ENCODE results near the gene TEKTIP1.

TEKTIP1 gene

DNA sequence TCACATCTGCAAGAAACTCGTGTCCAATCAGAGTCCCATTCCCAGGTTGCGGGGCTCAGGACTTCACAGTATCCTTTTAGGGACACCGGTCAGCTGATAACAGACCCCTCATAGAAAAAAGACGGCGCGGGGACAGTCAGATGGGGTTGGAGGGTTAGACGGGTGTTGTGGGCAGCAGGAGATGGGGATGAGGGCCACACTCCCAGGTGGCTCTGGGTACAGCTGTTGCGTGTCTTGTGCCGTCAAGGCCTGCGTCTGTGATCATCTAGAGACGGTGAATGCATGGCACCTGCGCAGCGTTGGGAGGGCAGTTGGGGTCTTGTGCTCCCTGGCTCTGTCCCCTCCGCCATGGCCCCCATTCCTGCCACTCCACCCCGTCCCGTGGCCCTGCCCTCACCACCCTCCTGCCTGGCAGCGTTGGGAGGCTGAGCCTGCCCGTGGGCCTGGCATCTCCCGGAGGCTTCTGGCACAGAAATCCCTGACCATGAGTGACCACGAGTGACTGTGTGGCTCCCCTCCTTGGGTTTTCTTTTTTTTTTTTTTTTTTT is 14.0 kb upstream of the TEKTIP1 start:
- TF ChIP-seq GATA2 (IDR thresholded peaks at IDR 0.05; ENCODE audit: low read depth, low read length) (no peak), GATA3 (IDR thresholded peaks at IDR 0.05; ENCODE audit: low read depth, low read length) (no peak)

DNA sequence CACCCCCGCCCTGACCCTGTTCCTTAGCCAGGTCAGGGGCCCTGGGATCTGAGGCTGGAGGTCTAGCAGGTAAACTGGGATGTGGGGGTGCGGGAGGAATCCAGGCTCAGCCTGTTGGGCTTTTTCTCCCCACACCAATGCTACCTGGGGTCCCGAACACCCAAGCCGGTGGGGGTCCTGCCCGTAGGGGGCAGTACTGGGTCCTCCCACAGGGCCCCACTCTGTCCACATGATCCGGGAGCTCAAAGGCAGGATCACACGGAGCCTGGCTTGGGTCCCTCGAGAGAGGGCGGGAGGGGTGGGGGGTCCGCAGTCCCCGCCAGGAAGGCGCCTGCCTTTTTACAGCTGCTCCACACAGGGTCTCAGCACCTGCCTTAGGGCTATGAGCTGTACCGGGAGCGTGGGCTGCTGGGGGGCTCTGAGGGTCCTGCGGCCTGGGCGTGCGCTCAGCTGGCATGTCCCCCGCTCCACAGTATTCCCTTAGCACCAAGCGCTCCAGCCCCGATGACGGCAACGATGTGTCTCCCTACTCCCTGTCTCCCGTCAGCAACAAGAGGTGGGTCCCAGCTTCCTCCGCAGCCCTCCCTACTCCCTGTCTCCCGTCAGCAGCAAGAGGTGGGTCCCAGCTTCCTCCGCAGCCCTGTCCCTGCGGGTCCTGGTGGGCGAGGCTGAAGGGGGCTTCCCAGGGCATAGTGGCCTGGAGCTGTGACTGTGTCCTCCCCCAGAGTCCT is 12.3 kb upstream of the TEKTIP1 start:
- TF ChIP-seq GATA2 (IDR thresholded peaks at IDR 0.05; ENCODE audit: low read depth, low read length) (no peak), GATA3 (IDR thresholded peaks at IDR 0.05; ENCODE audit: low read depth, low read length) (no peak)

DNA sequence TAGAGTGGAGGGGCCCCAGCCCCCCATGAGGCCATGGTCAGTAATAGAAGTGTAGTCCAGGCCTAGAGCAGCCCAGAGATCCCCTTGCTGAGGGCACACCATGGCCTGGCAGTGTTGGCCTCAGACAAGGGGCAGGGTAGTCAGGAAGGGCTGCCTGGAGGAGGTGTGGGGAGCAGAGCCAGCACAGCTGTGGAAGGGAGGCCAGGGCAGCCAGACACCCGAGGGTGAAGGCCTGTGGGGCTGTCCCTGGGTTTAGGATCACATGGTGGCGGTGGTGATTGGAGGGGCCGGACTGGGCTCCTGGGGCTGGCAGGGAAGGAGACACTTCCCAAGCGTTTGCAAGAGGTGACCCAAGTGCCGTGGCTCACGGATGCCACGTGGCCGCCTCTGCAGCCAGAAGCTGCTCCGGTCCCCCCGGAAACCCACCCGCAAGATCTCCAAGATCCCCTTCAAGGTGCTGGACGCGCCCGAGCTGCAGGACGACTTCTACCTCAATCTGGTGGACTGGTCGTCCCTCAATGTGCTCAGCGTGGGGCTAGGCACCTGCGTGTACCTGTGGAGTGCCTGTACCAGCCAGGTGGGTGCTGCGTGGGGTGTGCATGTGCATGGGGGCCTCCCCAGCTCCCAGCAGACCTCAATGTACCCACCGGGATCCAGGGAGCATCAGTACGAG is 11.6 kb upstream of the TEKTIP1 start:
- TF ChIP-seq GATA3 (IDR thresholded peaks at IDR 0.05; ENCODE audit: low read depth, low read length) (no peak), GATA2 (IDR thresholded peaks at IDR 0.05; ENCODE audit: low read depth, low read length) (no peak)

DNA sequence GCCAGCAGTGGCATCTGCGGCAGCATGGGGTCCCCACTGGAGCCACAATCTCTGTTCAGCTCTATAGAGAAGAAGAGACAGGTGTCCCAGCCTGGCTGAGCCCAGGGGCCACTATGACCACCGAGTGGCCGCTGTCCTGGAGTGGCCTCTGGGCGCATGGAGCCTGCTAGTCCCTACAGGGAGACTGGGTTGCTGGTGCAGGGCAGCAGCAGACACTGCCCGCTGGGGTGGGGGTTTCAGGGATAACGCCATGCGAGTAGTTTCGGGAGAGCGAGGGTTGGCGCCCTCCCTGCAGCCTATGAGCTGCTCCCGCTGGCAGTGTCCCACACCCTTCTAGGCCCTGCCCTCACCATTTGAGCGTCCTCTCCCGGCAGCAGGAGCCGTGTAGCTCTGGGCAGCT is 10.9 kb upstream of the TEKTIP1 start:
- TF ChIP-seq GATA2 (IDR thresholded peaks at IDR 0.05; ENCODE audit: low read depth, low read length) = no peak
- no peak for TF ChIP-seq GATA3 (IDR thresholded peaks at IDR 0.05; ENCODE audit: low read depth, low read length)

DNA sequence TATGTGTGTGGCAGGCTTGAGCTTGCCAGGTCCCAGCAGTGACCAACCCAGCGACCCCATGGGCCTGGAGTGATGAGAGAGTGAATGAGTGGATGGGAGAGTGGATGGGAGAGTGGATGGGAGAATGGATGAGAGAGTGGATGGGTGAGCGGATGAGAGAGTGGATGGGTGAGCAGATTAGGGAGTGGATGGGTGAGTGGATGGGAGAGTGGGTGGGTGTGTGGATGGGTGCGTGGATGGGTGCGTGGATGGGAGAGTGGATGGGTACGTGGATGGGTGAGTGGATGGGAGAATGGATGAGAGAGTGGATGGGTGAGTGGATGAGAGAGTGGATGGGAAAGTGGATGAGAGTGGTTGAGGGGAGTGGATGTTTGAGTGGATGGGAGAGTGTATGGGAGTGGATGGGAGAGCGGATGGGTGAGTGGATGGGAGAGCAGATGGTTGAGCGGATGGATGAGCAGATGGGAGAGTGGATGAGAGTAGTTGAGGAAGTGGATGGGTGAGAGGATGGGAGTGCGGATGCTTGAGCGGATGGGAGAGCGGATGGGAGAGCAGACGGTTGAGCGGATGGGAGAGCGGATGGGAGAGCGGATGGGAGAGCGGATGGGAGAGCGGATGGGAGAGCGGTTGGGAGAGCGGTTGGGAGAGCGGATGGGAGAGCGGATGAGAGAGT is 10.3 kb upstream of the TEKTIP1 start:
- TF ChIP-seq GATA2 (IDR thresholded peaks at IDR 0.05; ENCODE audit: low read depth, low read length) (no peak), GATA3 (IDR thresholded peaks at IDR 0.05; ENCODE audit: low read depth, low read length) (no peak)

DNA sequence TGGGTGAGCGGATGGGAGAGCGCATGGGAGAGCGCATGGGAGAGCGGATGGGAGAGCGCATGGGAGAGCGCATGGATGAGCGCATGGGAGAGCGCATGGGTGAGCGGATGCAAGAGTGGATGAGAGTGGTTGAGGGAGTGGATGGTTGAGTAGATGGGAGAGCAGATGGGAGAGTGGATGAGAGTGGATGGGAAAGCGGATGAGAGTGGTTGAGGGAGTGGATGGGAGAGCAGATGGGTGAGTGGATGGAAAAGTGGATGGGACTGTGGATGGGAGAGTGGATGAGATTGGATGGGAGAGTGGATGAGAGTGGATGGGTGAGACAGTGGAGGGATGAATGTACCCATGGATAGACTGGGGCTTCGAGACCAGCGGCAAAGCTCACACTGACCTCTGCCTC is 8.6 kb upstream of the TEKTIP1 start:
- TF ChIP-seq GATA3 (IDR thresholded peaks at IDR 0.05; ENCODE audit: low read depth, low read length) (no peak), GATA2 (IDR thresholded peaks at IDR 0.05; ENCODE audit: low read depth, low read length) (no peak)

DNA sequence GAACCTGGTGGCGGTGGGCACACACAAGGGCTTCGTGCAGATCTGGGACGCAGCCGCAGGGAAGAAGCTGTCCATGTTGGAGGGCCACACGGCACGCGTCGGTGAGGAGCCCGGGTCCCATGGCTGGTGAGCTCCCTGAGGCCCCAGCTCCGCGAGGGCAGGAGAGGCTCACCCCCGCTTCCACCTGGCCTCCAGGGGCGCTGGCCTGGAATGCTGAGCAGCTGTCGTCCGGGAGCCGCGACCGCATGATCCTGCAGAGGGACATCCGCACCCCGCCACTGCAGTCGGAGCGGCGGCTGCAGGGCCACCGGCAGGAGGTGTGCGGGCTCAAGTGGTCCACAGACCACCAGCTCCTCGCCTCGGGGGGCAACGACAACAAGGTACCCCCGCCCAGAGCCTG is 7.3 kb upstream of the TEKTIP1 start:
- TF ChIP-seq GATA2 (IDR thresholded peaks at IDR 0.05; ENCODE audit: low read depth, low read length) (no peak), GATA3 (IDR thresholded peaks at IDR 0.05; ENCODE audit: low read depth, low read length) (no peak)

DNA sequence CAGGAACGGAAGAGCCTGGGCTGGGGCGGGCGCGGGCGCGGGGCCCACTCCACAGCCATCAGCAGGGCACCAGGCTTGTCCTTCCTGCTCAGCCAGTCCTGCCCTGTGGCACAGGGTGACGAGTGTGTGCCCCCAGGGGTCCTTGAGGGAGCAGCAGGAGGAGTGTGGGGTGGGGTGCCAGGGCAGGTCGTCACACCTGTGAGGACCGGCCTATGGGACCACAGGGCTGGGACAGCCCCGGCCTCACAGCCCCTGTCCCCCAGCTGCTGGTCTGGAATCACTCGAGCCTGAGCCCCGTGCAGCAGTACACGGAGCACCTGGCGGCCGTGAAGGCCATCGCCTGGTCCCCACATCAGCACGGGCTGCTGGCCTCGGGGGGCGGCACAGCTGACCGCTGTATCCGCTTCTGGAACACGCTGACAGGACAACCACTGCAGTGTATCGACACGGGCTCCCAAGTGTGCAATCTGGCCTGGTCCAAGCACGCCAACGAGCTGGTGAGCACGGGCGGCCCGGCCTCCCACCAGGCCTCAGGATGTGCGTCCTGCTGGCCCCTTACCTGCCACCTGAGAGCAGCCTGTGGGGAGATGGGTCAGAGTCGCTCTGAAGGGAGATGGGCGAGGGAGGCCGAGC is 6.7 kb upstream of the TEKTIP1 start:
- TF ChIP-seq GATA3 (IDR thresholded peaks at IDR 0.05; ENCODE audit: low read depth, low read length) (no peak), GATA2 (IDR thresholded peaks at IDR 0.05; ENCODE audit: low read depth, low read length) (no peak)

DNA sequence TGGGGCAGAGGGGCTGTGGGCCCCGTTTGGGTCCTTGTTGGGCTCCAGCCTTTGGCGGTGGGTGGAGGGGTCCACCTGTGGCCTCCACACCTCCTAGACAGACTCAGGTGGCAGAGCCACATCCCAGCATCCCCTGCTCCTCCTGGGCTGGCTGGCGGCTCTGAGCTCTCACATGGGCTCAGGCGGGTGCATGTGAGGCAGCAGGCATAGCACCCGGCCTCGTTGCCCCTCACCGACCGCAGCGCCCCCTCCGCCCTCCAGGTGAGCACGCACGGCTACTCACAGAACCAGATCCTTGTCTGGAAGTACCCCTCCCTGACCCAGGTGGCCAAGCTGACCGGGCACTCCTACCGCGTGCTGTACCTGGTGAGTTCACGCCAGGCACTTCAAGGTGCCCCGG is 5.9 kb upstream of the TEKTIP1 start:
- TF ChIP-seq GATA2 (IDR thresholded peaks at IDR 0.05; ENCODE audit: low read depth, low read length) (no peak), GATA3 (IDR thresholded peaks at IDR 0.05; ENCODE audit: low read depth, low read length) (no peak)

DNA sequence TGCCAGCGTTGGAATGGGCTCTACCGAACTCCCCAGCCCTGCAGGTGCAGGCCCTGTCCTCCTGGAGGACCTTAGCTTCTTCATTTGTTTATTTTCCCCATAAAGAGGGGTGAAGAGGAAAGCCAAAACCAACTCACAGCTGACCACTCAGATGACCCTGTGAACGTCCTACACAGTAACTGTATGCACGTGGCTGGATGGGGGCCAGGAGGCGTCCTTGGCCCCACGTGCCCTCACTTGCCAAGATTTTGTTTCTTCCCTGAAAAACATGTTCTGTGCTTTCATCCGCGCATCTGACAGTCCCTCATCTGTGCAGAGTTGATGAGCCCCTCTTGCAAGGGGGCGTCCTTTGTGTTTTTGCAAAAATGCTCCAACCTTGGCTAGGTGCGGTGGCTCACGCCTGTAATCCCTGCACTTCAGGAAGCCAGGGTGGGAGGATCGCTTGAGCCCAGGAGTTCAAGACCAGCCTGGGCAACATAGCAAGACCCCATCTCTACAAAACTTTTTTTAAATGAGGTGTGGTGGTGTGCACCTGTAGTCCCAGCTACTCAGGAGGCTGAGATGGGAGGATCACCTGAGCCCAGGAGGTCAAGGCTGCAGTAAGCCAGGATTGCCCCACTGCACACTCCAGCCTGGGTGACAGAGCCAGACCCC is 5.3 kb upstream of the TEKTIP1 start:
- no peak for TF ChIP-seq GATA3 (IDR thresholded peaks at IDR 0.05; ENCODE audit: low read depth, low read length)
- no peak for TF ChIP-seq GATA2 (IDR thresholded peaks at IDR 0.05; ENCODE audit: low read depth, low read length)

DNA sequence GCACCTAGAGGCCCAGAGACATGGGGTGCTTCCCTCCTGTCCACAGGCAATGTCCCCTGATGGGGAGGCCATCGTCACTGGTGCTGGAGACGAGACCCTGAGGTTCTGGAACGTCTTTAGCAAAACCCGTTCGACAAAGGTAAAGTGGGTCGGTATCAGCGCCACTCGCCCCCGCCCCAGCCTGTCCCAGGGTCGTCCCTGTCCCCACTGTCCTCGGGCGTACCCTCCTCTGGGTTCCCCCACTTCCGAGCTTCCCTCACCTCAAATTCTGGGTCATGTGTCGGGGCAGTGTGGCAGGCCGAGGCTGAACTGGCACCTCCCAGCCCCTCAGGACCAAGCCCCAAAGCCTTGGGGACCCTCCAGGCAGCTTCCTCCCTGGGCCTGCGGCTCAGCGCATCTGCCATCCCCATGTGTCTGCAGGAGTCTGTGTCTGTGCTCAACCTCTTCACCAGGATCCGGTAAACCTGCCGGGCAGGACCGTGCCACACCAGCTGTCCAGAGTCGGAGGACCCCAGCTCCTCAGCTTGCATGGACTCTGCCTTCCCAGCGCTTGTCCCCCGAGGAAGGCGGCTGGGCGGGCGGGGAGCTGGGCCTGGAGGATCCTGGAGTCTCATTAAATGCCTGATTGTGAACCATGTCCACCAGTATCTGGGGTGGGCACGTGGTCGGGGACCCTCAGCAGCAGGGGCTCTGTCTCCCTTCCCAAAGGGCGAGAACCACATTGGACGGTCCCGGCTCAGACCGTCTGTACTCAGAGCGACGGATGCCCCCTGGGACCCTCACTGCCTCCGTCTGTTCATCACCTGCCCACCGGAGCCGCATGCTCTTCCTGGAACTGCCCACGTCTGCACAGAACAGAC is 4.4 kb upstream of the TEKTIP1 start:
- no peak for TF ChIP-seq GATA2 (IDR thresholded peaks at IDR 0.05; ENCODE audit: low read depth, low read length)
- no peak for TF ChIP-seq GATA3 (IDR thresholded peaks at IDR 0.05; ENCODE audit: low read depth, low read length)

DNA sequence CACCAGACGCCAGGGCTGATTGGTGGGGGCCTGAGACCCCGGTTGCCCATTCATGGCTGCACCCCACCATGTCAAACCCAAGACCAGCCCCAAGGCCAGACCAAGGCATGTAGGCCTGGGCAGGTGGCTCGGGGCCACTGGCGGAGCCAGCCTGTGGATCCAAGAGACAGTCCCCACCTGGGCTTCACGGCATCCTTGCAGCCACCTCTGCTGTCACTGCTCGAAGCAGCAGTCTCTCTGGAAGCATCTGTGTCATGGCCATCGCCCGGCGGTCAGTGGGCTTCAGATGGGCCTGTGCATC is 3.8 kb upstream of the TEKTIP1 start:
- TF ChIP-seq GATA3 (IDR thresholded peaks at IDR 0.05; ENCODE audit: low read depth, low read length) = no peak
- TF ChIP-seq GATA2 (IDR thresholded peaks at IDR 0.05; ENCODE audit: low read depth, low read length) = no peak

DNA sequence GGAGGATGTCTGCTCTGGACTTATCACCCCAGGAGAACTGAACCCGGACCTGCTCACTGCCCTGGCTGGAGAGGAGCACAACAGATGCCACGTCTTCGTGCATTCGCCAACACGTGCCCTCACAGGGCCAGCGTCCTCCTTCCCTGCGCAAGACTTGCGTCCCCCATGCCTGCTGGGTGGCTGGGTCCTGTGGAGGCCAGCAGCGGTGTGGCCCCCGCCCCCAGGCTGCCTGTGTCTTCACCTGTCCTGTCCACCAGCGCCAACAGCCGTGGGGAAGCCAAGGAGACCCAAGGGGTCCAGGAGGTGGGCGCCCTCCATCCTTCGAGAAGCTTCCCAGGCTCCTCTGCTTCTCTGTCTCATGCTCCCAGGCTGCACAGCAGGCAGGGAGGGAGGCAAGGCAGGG is 3.4 kb upstream of the TEKTIP1 start:
- TF ChIP-seq GATA2 (IDR thresholded peaks at IDR 0.05; ENCODE audit: low read depth, low read length) = no peak
- no peak for TF ChIP-seq GATA3 (IDR thresholded peaks at IDR 0.05; ENCODE audit: low read depth, low read length)
